ENCODE results near the gene TNFAIP8L1.
A peak's percentile ranks its signal among the peaks of the same experiment; 100 is the strongest.

The TNFAIP8L1 gene

DNA sequence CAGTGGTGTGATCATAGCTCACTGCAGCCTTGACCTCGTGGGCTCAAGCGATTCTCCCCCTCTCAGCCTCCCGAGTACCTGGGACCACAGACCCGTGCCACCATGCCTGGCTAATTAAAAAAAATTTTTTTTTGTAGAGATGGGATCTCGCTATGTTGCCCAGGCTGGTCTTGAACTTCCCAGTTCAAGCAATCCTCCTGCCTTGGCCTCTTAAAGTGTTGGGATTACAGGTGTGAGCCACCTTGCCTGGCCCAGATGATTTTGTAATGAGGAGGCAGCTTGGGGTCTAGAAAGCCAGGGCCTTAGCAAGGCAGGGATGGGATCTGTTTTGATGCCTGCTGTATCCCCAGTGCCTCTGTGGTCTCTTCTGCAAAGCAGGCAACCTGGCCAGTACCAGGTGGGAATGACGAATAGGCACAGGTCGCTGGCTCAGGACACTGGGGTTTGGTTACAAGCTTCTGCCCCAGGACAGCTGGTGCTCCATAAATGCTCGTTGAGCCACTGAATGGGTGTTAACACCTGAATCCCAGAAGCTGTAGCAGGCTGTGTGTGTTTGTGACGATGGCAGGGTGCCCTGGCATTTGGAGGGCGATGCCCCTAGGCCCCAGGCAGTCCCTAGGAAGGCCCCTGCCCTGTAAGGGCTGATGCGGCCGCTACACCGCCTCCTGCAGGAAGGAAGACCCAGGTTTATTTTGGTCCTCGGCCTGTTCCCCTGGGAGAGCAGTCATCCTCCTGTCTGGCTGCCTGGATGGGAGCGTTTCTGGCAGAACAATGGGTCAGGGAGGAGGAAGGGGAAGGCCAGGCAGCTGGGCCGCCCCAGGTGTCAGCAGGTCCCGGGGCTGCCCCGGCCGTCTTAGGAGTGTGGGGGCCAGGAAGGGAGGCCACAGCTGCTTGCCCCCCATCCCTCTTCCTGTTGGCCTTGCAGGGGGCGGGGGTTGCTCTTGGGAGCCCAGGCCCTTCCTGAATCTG lies 8.6 kb downstream of the TNFAIP8L1 start:
- DNase-seq (ENCODE audit: low read depth in 1 of 2, low spot score in 1 of 2), result no peak

DNA sequence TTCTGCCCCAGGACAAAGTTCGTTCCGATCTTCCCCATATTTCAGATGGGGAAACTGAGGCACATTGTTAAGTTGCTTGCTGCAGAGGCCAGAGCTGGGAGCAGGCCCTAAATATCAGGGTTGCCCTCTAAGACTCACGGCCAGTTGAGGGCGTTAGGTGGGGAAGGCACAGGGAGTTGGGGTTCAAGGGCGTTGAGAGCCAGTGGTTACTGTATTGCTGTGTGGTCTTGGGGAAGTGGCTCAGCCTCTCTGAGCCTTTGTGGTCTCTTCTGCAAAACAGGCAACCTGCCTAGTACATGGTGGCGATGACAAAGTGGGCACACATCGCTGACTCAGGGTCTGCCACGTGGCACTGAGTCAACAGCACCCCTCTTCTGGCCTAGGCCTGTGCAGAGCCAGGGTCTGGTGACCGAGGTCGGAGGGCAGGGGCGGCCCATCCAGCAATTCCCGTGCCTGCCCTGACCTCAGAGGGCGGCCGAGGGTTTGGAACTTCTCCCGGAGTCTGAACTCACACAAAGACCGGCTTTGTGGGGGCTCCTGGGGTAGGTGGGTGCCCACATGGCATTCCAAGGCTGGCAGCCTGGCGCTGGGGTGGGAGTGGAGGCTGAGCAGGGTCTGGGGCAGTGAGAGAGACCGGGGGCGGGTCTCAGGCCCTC lies 10.2 kb downstream of the TNFAIP8L1 start:
- DNase-seq (ENCODE audit: low read depth in 1 of 2, low spot score in 1 of 2), result no peak

DNA sequence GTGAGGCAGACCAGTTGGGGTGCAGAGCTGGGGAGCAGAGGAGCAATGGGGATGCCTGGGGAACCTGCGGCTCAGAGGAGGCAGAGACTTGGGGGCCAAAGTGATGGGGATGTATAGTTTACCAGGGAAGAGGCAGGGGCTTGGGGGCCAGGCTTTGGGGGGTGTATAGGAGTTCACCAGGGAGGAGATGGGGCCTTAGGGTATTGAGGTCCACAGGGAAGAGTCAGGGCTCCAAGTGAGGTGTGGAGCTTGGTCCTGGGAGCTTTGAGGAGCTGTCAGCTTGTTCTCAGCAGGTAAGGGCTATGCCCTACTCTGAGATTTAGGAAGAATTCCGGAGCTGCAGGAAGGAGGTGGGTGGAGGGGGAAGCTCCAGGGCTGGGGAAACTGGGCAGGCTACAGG lies 10.8 kb downstream of the TNFAIP8L1 start:
- DNase-seq (ENCODE audit: low read depth in 1 of 2, low spot score in 1 of 2), result no peak

DNA sequence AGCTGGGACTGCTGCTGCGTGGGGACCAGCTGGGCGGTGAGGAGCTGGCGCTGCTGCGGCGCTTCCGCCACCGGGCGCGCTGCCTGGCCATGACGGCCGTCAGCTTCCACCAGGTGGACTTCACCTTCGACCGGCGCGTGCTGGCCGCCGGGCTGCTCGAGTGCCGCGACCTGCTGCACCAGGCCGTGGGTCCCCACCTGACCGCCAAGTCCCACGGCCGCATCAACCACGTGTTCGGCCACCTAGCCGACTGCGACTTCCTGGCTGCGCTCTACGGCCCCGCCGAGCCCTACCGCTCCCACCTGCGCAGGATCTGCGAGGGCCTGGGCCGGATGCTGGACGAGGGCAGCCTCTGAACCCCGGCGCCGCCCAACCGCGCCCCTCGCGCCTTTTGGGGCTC lies 12.8 kb downstream of the TNFAIP8L1 start:
- no peak for DNase-seq (ENCODE audit: low read depth in 1 of 2, low spot score in 1 of 2)

DNA sequence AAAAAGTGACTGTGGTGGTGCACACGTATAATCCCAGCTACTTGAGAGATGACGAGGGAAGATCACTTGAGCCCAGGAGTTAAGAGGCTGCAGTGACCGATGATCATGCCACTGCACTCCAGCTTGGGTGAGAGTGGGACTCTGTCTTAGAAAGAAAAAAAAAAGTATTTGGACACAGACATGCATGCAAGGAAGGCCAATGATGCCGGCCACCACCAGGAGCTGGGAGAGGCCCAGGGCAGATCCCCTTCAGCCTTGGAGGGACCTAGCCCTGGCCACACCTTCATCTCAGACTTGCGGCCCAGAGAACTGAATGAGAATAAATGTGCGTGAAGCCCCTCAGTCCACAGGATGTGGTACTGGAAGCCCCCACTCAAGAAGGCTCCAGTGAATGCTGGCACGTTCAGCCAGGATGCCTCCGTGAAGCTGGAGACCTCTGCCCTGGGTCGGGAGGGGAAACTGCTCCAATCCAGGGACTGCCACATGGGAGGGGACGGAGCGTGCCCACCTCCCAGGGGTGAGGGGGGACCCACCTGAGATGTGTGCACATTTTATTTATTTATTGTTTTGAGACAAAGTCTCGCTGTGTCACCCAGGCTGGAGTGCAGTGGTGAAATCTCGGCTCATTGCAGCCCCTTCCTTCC lies 14.6 kb downstream of the TNFAIP8L1 start:
- no peak for DNase-seq (ENCODE audit: low read depth in 1 of 2, low spot score in 1 of 2)

DNA sequence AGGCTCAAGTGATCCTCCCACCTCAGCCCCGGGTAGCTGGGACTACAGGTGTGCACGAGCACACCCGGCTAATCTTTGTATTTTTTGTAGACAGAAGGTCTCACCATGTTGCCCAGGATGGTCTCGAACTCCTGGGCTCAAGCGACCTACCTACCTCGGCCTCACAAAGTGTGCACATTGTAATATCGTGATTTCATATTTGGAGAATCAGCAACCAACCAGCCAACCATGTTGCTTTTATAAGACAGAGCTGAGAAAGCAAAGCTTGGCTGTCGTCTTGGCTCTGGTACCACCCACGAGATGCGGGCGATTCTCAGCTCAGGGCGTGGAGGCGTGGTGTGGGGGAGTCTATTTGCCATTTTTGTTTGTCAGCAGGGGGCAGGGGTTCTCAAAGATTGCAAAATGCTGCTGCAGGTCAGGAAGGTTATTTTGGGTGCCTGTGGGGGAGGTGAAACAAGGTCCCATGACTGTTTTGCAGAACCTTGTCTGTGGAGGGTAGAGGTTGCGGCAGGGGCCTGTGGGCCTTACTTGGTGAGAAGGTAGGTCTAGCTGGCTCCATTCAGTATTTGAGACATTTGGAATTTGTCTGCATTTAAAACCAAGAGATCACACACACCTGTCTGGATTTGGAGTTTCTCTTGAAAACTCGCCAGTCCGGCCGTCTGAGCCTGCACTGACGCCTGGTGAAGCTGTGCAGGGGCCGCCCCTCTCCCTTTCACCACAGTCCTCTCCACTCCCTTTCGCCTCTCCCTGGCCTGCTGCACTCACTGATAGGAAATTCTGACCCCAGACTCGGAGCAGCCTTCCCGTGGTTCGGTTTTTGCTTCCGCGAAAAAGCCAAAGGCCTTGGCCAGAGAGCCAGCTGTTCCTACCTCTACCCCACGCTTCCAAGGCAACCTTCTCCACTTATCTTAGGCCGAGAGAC lies 15.4 kb downstream of the TNFAIP8L1 start:
- no peak for DNase-seq (ENCODE audit: low read depth in 1 of 2, low spot score in 1 of 2)

DNA sequence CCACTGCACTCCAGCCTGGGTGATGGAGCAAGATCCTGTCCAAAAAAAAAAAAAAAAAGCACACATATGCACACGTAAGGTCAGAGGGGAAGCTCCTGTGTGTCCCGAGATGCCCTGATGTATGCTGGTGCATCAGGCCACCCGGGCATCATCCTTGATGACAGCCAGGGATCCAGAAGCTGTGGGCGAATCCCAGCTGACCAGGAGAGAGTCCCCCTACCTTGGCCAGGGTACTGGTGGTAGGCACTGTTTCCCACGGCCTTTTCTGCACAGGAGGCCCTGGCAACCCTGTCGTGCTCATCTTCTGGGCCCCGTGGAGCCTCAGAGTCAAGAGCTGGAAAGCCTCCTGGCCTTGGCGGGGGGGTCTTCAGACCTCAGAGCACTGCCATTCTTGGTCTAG lies 16.8 kb downstream of the TNFAIP8L1 start:
- DNase-seq (ENCODE audit: low read depth in 1 of 2, low spot score in 1 of 2), result no peak

DNA sequence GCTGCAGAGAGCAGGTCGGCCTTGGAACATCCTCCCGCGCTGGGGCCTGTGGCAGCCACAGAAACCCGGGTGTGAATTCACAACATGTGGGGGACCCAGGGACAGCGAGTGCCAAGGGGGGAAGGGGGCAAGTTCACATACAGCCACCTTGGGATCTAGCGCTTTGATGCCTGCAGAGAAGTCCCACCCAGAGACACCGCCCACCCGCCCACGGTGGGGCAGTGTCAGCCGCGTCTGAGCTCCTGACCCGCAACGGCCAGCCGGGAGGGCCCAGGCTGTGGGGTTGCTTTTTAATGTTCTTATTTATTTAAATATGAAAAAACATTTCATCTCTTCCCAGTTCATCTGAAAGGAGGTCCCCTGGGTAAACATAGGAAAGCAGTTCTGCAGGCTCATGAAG lies 17.9 kb downstream of the TNFAIP8L1 start:
- DNase-seq (ENCODE audit: low read depth in 1 of 2, low spot score in 1 of 2), result no peak

DNA sequence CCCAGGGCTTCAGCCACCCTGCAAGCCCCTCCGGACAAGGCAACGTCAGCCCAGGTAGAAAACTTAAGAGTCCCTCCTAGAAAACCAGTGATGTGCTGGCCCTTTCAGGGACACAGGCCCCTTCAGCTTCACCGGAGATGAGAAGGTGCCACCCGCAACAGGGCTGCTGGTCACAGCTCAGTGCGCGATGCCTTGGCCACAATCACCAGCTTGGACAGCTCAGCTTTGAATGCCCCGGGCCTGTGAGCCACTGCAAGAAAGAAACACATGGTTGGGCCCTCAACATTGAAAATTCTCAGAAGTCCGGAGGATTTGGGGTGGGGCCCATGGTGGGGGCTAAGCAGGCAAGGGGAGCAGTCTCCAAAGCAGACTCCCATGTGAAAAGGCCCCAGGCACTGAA lies 18.5 kb downstream of the TNFAIP8L1 start:
- DNase-seq (ENCODE audit: low read depth in 1 of 2, low spot score in 1 of 2), result no peak

DNA sequence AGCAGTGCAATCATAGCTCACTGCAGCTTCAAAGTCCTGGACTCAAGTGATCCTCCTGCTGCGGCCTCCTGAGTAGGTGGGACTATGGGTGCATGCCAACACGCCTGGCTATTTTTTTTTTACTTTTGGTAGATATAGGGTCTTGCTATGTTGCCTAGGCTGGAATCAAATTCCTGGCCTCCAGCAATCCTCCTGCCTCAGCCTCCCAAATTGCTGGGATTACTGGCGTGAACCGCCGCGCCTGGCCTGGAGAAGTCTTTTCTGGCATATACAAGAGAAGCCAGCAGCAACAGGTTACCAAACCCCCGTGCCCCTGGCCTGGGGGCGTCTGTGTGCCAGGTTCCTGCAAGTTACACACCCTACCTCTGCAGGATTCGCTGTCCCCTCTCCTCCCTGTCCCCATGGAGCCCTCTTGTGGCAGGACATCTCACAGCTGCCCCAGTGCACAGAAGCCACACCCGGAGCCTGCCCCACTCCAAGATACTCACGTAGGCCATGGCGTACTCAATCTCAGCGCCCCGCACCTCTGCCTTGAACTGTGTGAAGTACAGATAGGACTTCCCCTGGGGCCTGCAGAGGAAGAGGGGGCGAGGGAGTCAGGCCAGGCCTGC lies 21.0 kb downstream of the TNFAIP8L1 start:
- no peak for DNase-seq (ENCODE audit: low read depth in 1 of 2, low spot score in 1 of 2)

DNA sequence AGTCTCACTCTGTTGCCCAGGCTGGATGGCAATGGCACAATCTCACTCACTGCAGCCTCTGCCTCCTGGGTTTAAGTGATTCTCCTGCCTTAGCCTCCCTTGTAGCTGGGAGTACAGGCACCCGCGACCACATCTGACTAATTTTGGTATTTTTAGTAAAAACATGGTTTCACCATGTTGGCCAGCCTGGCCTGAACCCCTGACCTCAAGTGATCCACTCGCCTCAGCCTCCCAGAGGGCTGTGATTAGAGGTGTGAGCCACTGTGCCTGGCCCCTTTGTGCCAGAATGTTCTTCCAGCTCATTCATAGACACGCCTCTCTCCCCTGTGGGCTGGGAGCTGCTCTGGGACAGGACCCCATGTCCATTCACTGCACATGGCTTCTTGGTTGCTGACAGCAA lies 21.7 kb downstream of the TNFAIP8L1 start:
- no peak for DNase-seq (ENCODE audit: low read depth in 1 of 2, low spot score in 1 of 2)

DNA sequence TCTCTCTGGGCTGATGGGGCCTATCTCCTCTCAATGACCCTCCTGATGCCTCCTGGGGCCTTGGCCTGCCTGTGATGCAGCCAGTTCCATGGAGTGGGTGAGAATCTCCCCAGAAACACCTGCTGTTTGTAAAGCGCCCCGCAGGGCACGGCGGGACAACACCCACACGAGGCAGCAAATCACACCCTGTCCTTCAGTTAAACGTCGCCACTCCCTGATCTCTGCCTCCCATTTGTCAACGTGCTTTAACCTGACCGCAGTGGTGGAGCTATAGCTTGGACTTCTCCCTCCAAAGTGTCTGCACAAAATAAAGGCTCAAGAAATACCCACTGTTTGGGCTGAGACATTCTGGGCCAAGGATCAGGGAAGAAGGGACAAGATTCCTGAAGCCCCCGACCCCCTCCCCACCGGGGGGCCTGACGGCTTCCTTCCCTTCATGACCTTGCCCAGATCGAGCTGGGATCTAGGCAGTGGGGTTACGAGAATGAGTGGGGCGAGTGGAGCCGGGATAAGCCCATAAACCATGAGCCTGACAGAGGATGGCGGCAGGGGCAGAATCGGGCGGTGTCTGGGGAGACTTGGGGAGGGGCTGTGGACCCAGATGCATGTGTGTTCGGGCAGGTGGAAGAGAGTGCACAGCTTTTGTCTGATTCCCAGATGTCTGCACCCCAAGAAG lies 22.8 kb downstream of the TNFAIP8L1 start:
- no peak for DNase-seq (ENCODE audit: low read depth in 1 of 2, low spot score in 1 of 2)

DNA sequence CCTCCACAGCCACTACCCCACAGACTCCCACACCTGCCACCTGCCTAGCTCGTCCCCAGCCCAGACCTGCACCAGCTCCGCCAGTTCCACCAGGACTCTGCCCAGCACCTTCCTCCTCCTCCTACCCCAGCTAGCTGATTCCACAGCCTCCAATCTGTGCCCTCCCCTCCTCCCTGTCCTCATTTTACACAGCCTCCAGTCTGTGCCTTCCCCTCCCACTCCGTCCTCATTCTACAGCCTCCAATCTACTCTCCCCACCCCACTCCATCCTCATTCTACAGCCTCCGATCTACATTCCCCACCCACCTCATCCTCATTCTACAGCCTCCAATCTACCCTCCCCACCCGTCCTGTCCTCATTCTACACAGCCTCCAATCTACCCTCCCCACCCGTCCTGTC lies 23.5 kb downstream of the TNFAIP8L1 start:
- DNase-seq (ENCODE audit: low read depth in 1 of 2, low spot score in 1 of 2), result no peak

DNA sequence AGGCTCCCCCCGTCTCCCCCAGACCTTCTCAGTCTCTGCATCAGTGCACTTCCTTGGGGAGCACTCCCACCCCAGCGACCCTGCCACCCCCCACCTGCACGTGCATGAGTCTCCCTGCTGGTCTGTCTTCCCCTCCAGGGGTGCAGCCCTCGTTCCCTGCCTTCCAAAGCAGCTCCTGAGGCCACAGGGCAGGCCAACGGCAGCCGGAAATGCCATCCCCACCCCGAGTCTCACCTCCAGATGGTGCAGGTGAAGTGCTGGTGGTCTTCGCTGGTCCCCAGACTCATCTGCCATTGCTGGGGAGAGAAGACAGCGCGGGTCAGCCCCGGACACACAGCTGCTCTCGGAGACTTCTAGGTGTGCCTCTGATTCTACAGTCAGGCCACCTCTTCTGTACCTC lies 25.3 kb downstream of the TNFAIP8L1 start:
- DNase-seq (ENCODE audit: low read depth in 1 of 2, low spot score in 1 of 2), result no peak

DNA sequence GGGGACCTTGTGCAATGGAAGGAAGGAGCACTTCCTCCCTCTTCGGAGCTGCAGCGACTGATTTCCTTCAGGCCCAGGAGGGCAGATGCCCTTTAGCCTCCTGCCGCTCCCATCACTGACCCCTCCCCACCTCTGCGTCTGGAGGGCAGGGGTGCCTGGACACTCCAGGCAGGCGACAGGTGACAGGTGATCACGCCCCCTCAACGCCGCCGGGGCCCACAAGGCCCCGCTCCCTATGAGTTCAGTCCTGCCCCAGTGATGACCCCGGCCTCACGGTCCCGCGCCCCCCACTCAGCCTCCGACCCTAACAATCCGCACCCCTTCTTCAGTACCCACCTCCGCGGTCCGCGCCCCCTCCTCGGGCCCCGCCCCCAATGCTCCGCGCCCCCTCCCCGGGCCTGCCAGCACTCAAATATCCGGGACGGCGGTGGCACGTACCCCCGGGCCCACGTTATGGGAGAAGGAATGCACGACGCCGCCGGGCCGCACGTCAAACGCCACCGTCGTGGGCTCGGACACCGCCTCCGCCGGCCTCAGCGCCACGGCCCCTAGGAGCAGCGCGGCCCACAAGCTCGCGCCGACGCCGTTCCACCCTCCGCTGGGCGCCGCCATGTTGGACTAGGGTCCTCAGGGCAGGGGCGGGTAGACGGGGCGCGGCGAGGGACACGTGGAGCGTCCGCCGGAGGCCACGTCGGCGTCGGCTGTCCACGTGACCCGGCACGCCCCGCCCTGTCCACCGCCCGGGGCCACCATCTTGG lies 30.6 kb downstream of the TNFAIP8L1 start, which contains the start of gene MYDGF:
Gene MYDGF (minus strand): TSS at position 620 of the 758 bp plus-strand sequence. CDS start 8 bp downstream, at position 612.
- peak; percentile 85 to 93 for DNase-seq (ENCODE audit: low read depth in 1 of 2, low spot score in 1 of 2)

DNA sequence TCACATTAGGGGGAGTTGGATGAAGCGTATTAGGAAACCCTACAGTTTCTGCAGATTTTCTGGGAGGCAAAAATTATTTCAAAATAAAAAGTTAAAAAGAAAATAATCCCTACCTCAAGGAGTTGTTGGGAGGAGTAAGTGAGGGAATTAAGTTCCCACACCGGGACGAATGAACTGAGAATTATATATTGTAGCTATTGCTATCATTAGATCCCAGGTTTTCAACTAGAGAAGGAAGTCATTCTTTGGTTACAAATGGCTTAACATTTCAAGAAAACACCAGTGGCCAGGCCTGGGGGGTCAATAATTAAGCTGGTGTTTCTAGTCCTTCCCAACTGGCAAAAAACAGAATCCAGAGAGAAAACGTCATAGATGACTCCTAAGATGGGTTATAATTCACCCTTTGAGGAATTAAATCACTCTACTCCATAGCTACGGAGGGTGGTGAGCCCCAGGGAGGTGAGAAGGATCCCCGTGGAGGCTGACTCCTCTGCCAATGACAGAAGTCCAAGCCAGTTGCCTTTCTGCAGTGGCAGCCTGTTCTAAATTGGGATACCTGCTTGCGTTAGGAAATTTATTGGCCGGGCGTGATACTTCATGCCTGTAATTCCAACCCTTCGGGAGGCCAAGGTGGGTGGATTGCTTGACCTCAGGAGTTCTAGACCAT lies 32.0 kb downstream of the TNFAIP8L1 start:
- DNase-seq (ENCODE audit: low read depth in 1 of 2, low spot score in 1 of 2), result no peak

DNA sequence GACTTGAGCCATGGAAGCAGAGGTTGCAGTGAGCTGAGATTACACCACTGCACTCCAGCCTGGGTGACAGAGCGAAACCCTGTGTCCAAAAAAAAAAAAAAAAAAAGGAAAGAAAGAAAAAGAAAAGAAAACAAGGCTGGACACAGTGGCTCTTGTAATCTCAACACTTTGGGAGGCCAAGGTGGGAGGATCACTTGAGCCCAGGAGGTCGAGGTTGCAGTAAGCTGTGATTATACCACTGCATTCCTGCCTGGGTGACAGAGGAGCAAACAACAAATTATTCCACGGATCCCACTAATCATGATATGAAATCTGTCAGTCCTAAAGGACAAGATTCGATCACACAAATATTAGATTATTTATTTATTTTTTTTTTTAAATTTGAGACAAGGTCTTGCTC lies 33.9 kb downstream of the TNFAIP8L1 start:
- no peak for DNase-seq (ENCODE audit: low read depth in 1 of 2, low spot score in 1 of 2)

DNA sequence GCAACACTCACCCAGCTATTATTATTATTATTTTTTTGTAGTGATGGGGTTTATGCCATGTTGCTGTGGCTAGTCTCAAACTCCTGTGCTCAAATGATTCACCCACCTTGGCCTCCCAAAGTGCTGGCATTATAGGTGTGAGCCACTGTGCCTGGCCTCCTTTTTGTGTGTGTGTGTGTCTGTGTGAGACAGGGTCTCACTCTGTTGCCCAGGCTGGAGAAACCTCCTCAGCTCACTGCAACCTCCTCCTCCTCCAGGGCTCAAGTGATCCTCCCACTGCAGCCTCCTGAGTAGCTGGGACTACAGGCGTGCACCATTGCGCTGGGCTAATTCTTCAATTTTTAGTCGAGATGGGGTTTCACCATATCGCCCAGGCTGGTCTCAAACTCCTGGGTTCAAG lies 34.4 kb downstream of the TNFAIP8L1 start:
- DNase-seq (ENCODE audit: low read depth in 1 of 2, low spot score in 1 of 2), result no peak

DNA sequence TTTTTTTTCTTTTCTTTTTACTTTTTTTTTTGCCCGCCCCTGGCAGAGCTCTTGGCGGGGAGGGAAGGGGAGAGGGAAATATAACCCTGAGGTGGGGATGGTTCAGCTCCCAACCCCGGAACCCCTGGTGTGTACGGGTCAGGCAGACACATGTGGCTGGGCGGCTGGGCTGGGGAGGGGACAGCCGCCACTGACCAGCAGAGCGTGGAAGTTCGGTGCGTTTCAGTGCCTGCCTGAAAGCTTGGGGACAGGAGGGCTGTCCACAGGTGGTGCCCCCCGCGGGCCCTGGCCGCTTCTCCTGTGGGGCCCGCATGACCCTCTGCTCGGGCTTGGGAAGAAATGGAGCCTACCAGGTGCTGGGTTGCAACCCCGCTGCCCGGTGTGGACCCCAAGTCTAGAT lies 36.0 kb downstream of the TNFAIP8L1 start:
- DNase-seq (ENCODE audit: low read depth in 1 of 2, low spot score in 1 of 2), result no peak

Measured in stimulated activated CD4-positive, alpha-beta T cell treated with anti-CD3 and anti-CD28 coated beads, Interleukin-15, amount 100 ng/mL, for 1 hour (primary cell).